ENCODE results near the gene SDS.

Gene SDS

GRCh38 chr12:113347107-113347506 lies 56.6 kb downstream of the SDS start:
- H3K18ac ChIP-seq (ENCODE audit: low read length), result no peak overlapping the region
- no peak overlapping the region for H2BK5ac ChIP-seq (ENCODE audit: low read length)
- no peak overlapping the region for H2BK15ac ChIP-seq (ENCODE audit: low read length)
- H3K23ac ChIP-seq (ENCODE audit: low read depth, low read length, poor library complexity), result no peak overlapping the region
- no peak overlapping the region for H2AFZ ChIP-seq (ENCODE audit: low read length)
- H2AK5ac ChIP-seq (ENCODE audit: low read depth, low read length), result no peak overlapping the region
- no peaks in the 10 kb centered on the region for H3K36me3 ChIP-seq (replicated peaks in 1 of 2; ENCODE audit: control insufficient read depth in 2 of 2, insufficient read depth in 2 of 2, low read length in 2 of 2)
- no peak overlapping the region for H4K91ac ChIP-seq (ENCODE audit: low read depth, low read length, poor library complexity)
- H3K4me3 ChIP-seq (ENCODE audit: low read length in 2 of 2), result no peak overlapping the region
- no peak overlapping the region for H2BK120ac ChIP-seq (ENCODE audit: low read depth, low read length)
- no peak overlapping the region for H3K27ac ChIP-seq (replicated peaks; ENCODE audit: low read length)
- H3K79me1 ChIP-seq (ENCODE audit: low read depth, low read length), result no peaks in the 10 kb centered on the region
- WGBS, 2 donors (ENCODE audit: extremely low coverage in 2 of 2, insufficient read length in 2 of 2, insufficient replicate concordance in 1 of 2), result no CpG with 5 or more reads among the region's 3 CpGs
- no peak overlapping the region for H3K4me2 ChIP-seq (ENCODE audit: insufficient read depth, low read length, poor library complexity, severe bottlenecking)
- H3K27me3 ChIP-seq (ENCODE audit: control insufficient read depth in 3 of 3, insufficient read depth in 3 of 3, low read depth in 1 of 3, low read length in 3 of 3), result peaks cover 0 to 11% (median 0%) of the 10 kb centered on the region in 3 experiments
- no peak for DNase-seq (ENCODE audit: low spot score)
- no peak overlapping the region for H2BK12ac ChIP-seq (ENCODE audit: low read length)
- peaks cover 5 to 6% of the 10 kb centered on the region in 2 donors for H3K4me1 ChIP-seq (ENCODE audit: control insufficient read depth in 2 of 2, insufficient read depth in 1 of 2, low read depth in 1 of 2, low read length in 2 of 2)
- no peak overlapping the region for H4K8ac ChIP-seq (ENCODE audit: low read depth, low read length)
- H3K9me3 ChIP-seq (replicated peaks in 1 of 2; ENCODE audit: control insufficient read depth in 2 of 2, insufficient read depth in 1 of 2, low read depth in 1 of 2, low read length in 2 of 2), result no peaks in the 10 kb centered on the region
- no peak overlapping the region for H3K14ac ChIP-seq (ENCODE audit: low read length)
- H3K4ac ChIP-seq (ENCODE audit: low read length), result no peak overlapping the region
- no peak overlapping the region for H3K9ac ChIP-seq (ENCODE audit: low read depth, low read length, poor library complexity)

GRCh38 chr12:113346353-113346752 lies 57.3 kb downstream of the SDS start:
- Histone ChIP-seq H2BK12ac (ENCODE audit: low read length) (no peak overlapping the region), H3K79me1 (ENCODE audit: low read depth, low read length) (no peaks in the 10 kb centered on the region), H3K36me3 (replicated peaks in 1 of 2; ENCODE audit: control insufficient read depth in 2 of 2, insufficient read depth in 2 of 2, low read length in 2 of 2) (no peaks in the 10 kb centered on the region), H3K23ac (ENCODE audit: low read depth, low read length, poor library complexity) (no peak overlapping the region), H3K4me1 (ENCODE audit: control insufficient read depth in 2 of 2, insufficient read depth in 1 of 2, low read depth in 1 of 2, low read length in 2 of 2) (peaks cover 5 to 6% of the 10 kb centered on the region in 2 donors), H3K4ac (ENCODE audit: low read length) (no peak overlapping the region), H2BK15ac (ENCODE audit: low read length) (no peak overlapping the region), H3K4me3 (ENCODE audit: low read length in 2 of 2) (no peak overlapping the region), H3K14ac (ENCODE audit: low read length) (no peak overlapping the region), H2AFZ (ENCODE audit: low read length) (no peak overlapping the region), H4K91ac (ENCODE audit: low read depth, low read length, poor library complexity) (no peak overlapping the region), H3K18ac (ENCODE audit: low read length) (no peak overlapping the region), H2BK5ac (ENCODE audit: low read length) (no peak overlapping the region), H2BK120ac (ENCODE audit: low read depth, low read length) (no peak overlapping the region), H4K8ac (ENCODE audit: low read depth, low read length) (no peak overlapping the region), H3K27me3 (ENCODE audit: control insufficient read depth in 3 of 3, insufficient read depth in 3 of 3, low read depth in 1 of 3, low read length in 3 of 3) (peaks cover 0 to 11% (median 0%) of the 10 kb centered on the region in 3 experiments), H3K9ac (ENCODE audit: low read depth, low read length, poor library complexity) (no peak overlapping the region), H3K4me2 (ENCODE audit: insufficient read depth, low read length, poor library complexity, severe bottlenecking) (no peak overlapping the region), H2AK5ac (ENCODE audit: low read depth, low read length) (no peak overlapping the region), H3K27ac (replicated peaks; ENCODE audit: low read length) (no peak overlapping the region), H3K9me3 (replicated peaks in 1 of 2; ENCODE audit: control insufficient read depth in 2 of 2, insufficient read depth in 1 of 2, low read depth in 1 of 2, low read length in 2 of 2) (no peaks in the 10 kb centered on the region)
- DNase-seq (ENCODE audit: low spot score), result no peak
- WGBS, 2 donors (ENCODE audit: extremely low coverage in 2 of 2, insufficient read length in 2 of 2, insufficient replicate concordance in 1 of 2), result no CpG with 5 or more reads among the region's 5 CpGs

DNA sequence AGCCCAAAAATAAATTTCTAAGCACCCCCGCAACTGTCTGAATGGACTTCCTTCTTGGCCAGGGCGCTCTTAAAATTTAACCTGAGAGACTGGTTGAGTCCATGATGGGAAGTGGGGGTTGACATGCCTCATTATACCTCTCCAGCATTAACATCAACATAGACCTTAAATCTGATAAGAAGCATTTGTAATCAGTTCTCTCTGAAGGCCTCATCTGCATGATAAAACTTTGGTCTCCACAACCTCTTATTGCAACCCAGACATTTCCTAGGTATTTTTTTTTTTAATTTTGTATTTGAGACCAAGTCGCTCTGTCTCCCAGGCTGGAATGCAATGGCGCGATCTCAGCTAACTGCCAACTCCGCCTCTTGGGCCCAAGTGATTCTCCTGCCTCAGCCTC lies 58.4 kb downstream of the SDS start:
- Histone ChIP-seq H3K36me3 (replicated peaks in 1 of 2; ENCODE audit: control insufficient read depth in 2 of 2, insufficient read depth in 2 of 2, low read length in 2 of 2) (no peaks in the 10 kb centered on the region), H4K91ac (ENCODE audit: low read depth, low read length, poor library complexity) (no peak overlapping the region), H3K4me3 (ENCODE audit: low read length in 2 of 2) (no peak overlapping the region), H3K9me3 (replicated peaks in 1 of 2; ENCODE audit: control insufficient read depth in 2 of 2, insufficient read depth in 1 of 2, low read depth in 1 of 2, low read length in 2 of 2) (no peaks in the 10 kb centered on the region), H4K8ac (ENCODE audit: low read depth, low read length) (no peak overlapping the region), H3K23ac (ENCODE audit: low read depth, low read length, poor library complexity) (no peak overlapping the region), H3K18ac (ENCODE audit: low read length) (no peak overlapping the region), H2BK120ac (ENCODE audit: low read depth, low read length) (no peak overlapping the region), H3K27me3 (ENCODE audit: control insufficient read depth in 3 of 3, insufficient read depth in 3 of 3, low read depth in 1 of 3, low read length in 3 of 3) (peaks cover 0 to 10% (median 0%) of the 10 kb centered on the region in 3 experiments), H3K9ac (ENCODE audit: low read depth, low read length, poor library complexity) (no peak overlapping the region), H3K14ac (ENCODE audit: low read length) (no peak overlapping the region), H2BK5ac (ENCODE audit: low read length) (no peak overlapping the region), H2AFZ (ENCODE audit: low read length) (no peak overlapping the region), H3K4me1 (ENCODE audit: control insufficient read depth in 2 of 2, insufficient read depth in 1 of 2, low read depth in 1 of 2, low read length in 2 of 2) (peaks cover 5 to 6% of the 10 kb centered on the region in 2 donors), H2AK5ac (ENCODE audit: low read depth, low read length) (no peak overlapping the region), H3K79me1 (ENCODE audit: low read depth, low read length) (no peaks in the 10 kb centered on the region), H2BK15ac (ENCODE audit: low read length) (no peak overlapping the region), H3K4me2 (ENCODE audit: insufficient read depth, low read length, poor library complexity, severe bottlenecking) (no peak overlapping the region), H3K27ac (replicated peaks; ENCODE audit: low read length) (no peak overlapping the region), H3K4ac (ENCODE audit: low read length) (no peak overlapping the region), H2BK12ac (ENCODE audit: low read length) (no peak overlapping the region)
- no CpG with 5 or more reads among the region's 6 CpGs for WGBS, 2 donors (ENCODE audit: extremely low coverage in 2 of 2, insufficient read length in 2 of 2, insufficient replicate concordance in 1 of 2)
- DNase-seq (ENCODE audit: low spot score), result no peak
